ENCODE data around the gene CDC34. TPM values are rescaled to one million over a fixed set of nuclear protein-coding genes. Genes with fewer than 3 reads are reported as not detected.

Gene CDC34
- total RNA-seq, 2 donors from 2014 or later: 46.3 to 59.6 TPM

GRCh38 chr19:572743-573518 lies 41.4 kb downstream of the CDC34 start:
- Mint-ChIP-seq H3K27ac (peak overlapping the region; percentile 81 to 84), H3K36me3 (peaks cover 5 to 6% of the 10 kb centered on the region in 2 donors), H3K9me3 (no peaks in the 10 kb centered on the region)
- DNase-seq (ENCODE audit: low spot score in 2 of 2) (no peak), ATAC-seq (peak in 1 of 2 donors; percentile 36)

- H3K9me3 Mint-ChIP-seq: no peaks in the 10 kb centered on the region
- ATAC-seq: no peak
- peak overlapping the region; percentile 81 to 84 for H3K27ac Mint-ChIP-seq
- no peak for DNase-seq (ENCODE audit: low spot score in 2 of 2)
- peaks cover 5 to 6% of the 10 kb centered on the region in 2 donors for H3K36me3 Mint-ChIP-seq
Observed at GRCh38 chr19:573519-573825, 41.9 kb downstream of the CDC34 start.

- ATAC-seq: no peak
- Mint-ChIP-seq H3K27ac (peak overlapping the region in 1 of 2 donors; percentile 55), H3K9me3 (no peaks in the 10 kb centered on the region), H3K36me3 (peaks cover 5 to 6% of the 10 kb centered on the region in 2 donors)
- no peak for DNase-seq (ENCODE audit: low spot score in 2 of 2)
Observed at GRCh38 chr19:574658-575526, 43.3 kb downstream of the CDC34 start.

GRCh38 chr19:575527-576506 lies 44.3 kb downstream of the CDC34 start:
- Mint-ChIP-seq H3K9me3 (no peaks in the 10 kb centered on the region), H3K27ac (no peak overlapping the region), H3K36me3 (peaks cover 5 to 6% of the 10 kb centered on the region in 2 donors)
- no peak for ATAC-seq
- DNase-seq (ENCODE audit: low spot score in 2 of 2): no peak

- DNase-seq (ENCODE audit: low spot score in 2 of 2) (no peak), ATAC-seq (no peak)
- Mint-ChIP-seq H3K27ac (peak overlapping the region in 1 of 2 donors; percentile 29), H3K9me3 (no peaks in the 10 kb centered on the region), H3K36me3 (peaks cover 5 to 6% of the 10 kb centered on the region in 2 donors)
Observed at GRCh38 chr19:576768-577438, 45.3 kb downstream of the CDC34 start.

GRCh38 chr19:577439-578392 lies 46.2 kb downstream of the CDC34 start:
- Mint-ChIP-seq H3K36me3 (peaks cover 5 to 6% of the 10 kb centered on the region in 2 donors), H3K27ac (no peak overlapping the region), H3K9me3 (no peaks in the 10 kb centered on the region)
- ATAC-seq (no peak), DNase-seq (ENCODE audit: low spot score in 2 of 2) (no peak)

- Mint-ChIP-seq H3K36me3 (no peaks in the 10 kb centered on the region), H3K27ac (peak overlapping the region in 1 of 2 donors; percentile 36), H3K9me3 (no peaks in the 10 kb centered on the region)
- no peak for ATAC-seq
- no peak for DNase-seq (ENCODE audit: low spot score in 2 of 2)
Observed at GRCh38 chr19:579111-579841, 47.7 kb downstream of the CDC34 start.

- no peak overlapping the region for H3K27ac Mint-ChIP-seq
- DNase-seq (ENCODE audit: low spot score in 2 of 2) (no peak), ATAC-seq (no peak)
- H3K36me3 Mint-ChIP-seq: no peaks in the 10 kb centered on the region
- H3K9me3 Mint-ChIP-seq: no peaks in the 10 kb centered on the region
Observed at GRCh38 chr19:579842-580155, 48.2 kb downstream of the CDC34 start.

- Mint-ChIP-seq H3K36me3 (no peaks in the 10 kb centered on the region), H3K27ac (peak overlapping the region in 1 of 2 donors; percentile 22), H3K9me3 (no peaks in the 10 kb centered on the region)
- no peak for ATAC-seq
- DNase-seq (ENCODE audit: low spot score in 2 of 2): no peak
Observed at GRCh38 chr19:580274-580835, 48.8 kb downstream of the CDC34 start.

- ATAC-seq: no peak
- H3K9me3 Mint-ChIP-seq: no peaks in the 10 kb centered on the region
- no peaks in the 10 kb centered on the region for H3K36me3 Mint-ChIP-seq
- no peak for DNase-seq (ENCODE audit: low spot score in 2 of 2)
- H3K27ac Mint-ChIP-seq: no peak overlapping the region
Observed at GRCh38 chr19:581399-582111, 50.0 kb downstream of the CDC34 start.

- Mint-ChIP-seq H3K9me3 (no peaks in the 10 kb centered on the region), H3K36me3 (no peaks in the 10 kb centered on the region), H3K27ac (no peak overlapping the region)
- DNase-seq (ENCODE audit: low spot score in 2 of 2) (no peak), ATAC-seq (no peak)
Observed at GRCh38 chr19:582497-583197, 51.1 kb downstream of the CDC34 start.

GRCh38 chr19:583198-583967 lies 51.8 kb downstream of the CDC34 start:
- H3K9me3 Mint-ChIP-seq: no peaks in the 10 kb centered on the region
- DNase-seq (ENCODE audit: low spot score in 2 of 2): no peak
- H3K36me3 Mint-ChIP-seq: no peaks in the 10 kb centered on the region
- peak overlapping the region in 1 of 2 donors; percentile 17 for H3K27ac Mint-ChIP-seq
- no peak for ATAC-seq

GRCh38 chr19:583968-584239 lies 52.3 kb downstream of the CDC34 start:
- Mint-ChIP-seq H3K27ac (peak overlapping the region; percentile 17 to 69), H3K36me3 (no peaks in the 10 kb centered on the region), H3K9me3 (no peaks in the 10 kb centered on the region)
- no peak for ATAC-seq
- no peak for DNase-seq (ENCODE audit: low spot score in 2 of 2)

All from activated naive CD4-positive, alpha-beta T cell treated with anti-CD3 and anti-CD28 coated beads, Interleukin-2, amount 50 U/mL, for 72 hours (primary cell).